Activated naive CD4-positive, alpha-beta T cell treated with anti-CD3 and anti-CD28 coated beads, Interleukin-2, amount 50 U/mL, for 72 hours (primary cell): ENCODE results near the gene GPC6. TPM values are rescaled to one million over a fixed set of nuclear protein-coding genes. Genes with fewer than 3 reads are reported as not detected.

Experiments used
- ATAC-seq, 2 donors: fragments of 150-1000 bp; cut with Tn5 transposase; 2 replicates each; pipeline ENCODE4 v1.10.0; 2021; ENCODE audit warnings: mild to moderate bottlenecking in 2 of 2, moderate library complexity in 2 of 2
- DNase-seq, 2 donors: peaks; one replicate each; pipeline ENCODE4 v3.0.0; 2021 to 2022; ENCODE audit warnings: low spot score in 2 of 2
- H3K27ac Mint-ChIP-seq, 2 donors: one replicate each; pipeline ENCODE4 v1.8.0; 2022; ENCODE audit warnings: mild to moderate bottlenecking in 2 of 2, mixed read lengths in 2 of 2
- H3K36me3 Mint-ChIP-seq, 2 donors: one replicate each; pipeline ENCODE4 v1.8.0; 2022; ENCODE audit warnings: mixed read lengths in 2 of 2
- H3K9me3 Mint-ChIP-seq, 2 donors: one replicate each; pipeline ENCODE4 v1.8.0; 2022; ENCODE audit warnings: mixed read lengths in 2 of 2
- total RNA-seq, 2 donors: library from RNA; stranded (reverse); gene quantifications; one replicate each; pipeline ENCODE4 v1.2.3, GENCODE V29; 2022

The GPC6 gene
- total RNA-seq, 2 donors from 2014 or later, result not detected

GRCh38 chr13:93716623-93717022 is 490.0 kb downstream of the GPC6 start:
- no peak for DNase-seq
- Mint-ChIP-seq H3K9me3 (peaks cover 25 to 27% of the 10 kb centered on the region in 2 donors), H3K27ac (no peak overlapping the region), H3K36me3 (peaks cover 0 to 14% of the 10 kb centered on the region in 2 donors)
- no peak for ATAC-seq

DNA sequence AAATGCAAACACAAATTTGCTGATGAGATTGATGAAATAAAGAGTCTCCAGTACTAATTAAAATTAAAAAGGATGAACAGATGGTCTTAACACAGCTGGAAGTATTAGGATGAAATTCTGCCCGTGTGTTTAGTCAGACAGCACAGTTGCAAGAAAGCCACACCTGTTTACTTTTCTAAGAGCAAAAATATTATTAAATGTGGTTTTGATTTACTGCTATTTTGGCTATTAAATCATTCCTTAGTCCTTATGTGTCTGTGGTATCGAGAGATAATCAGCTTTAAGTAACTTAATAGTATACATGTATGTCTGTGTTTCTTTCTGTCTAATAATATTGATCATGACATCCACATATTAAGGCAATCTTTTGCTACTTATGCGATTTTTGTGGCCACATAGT is 494.9 kb downstream of the GPC6 start:
- peaks cover 9 to 12% of the 10 kb centered on the region in 2 donors for H3K9me3 Mint-ChIP-seq
- no peak overlapping the region for H3K27ac Mint-ChIP-seq
- peaks cover 0 to 5% of the 10 kb centered on the region in 2 donors for H3K36me3 Mint-ChIP-seq
- no peak for DNase-seq
- no peak for ATAC-seq

GRCh38 chr13:93723316-93723715 is 496.7 kb downstream of the GPC6 start:
- DNase-seq, result no peak
- Mint-ChIP-seq H3K27ac (no peak overlapping the region), H3K9me3 (peaks cover 9% of the 10 kb centered on the region in 2 donors), H3K36me3 (peaks cover 0 to 5% of the 10 kb centered on the region in 2 donors)
- ATAC-seq, result no peak

- DNase-seq, result no peak
- no peak for ATAC-seq
- Mint-ChIP-seq H3K27ac (no peak overlapping the region), H3K36me3 (peaks cover 0 to 5% of the 10 kb centered on the region in 2 donors), H3K9me3 (peaks cover 9 to 12% of the 10 kb centered on the region in 2 donors)
Observed at GRCh38 chr13:93724187-93724586, 497.6 kb downstream of the GPC6 start.

- H3K27ac Mint-ChIP-seq, result no peak overlapping the region
Observed at GRCh38 chr13:93726173-93726957, 499.8 kb downstream of the GPC6 start.

DNA sequence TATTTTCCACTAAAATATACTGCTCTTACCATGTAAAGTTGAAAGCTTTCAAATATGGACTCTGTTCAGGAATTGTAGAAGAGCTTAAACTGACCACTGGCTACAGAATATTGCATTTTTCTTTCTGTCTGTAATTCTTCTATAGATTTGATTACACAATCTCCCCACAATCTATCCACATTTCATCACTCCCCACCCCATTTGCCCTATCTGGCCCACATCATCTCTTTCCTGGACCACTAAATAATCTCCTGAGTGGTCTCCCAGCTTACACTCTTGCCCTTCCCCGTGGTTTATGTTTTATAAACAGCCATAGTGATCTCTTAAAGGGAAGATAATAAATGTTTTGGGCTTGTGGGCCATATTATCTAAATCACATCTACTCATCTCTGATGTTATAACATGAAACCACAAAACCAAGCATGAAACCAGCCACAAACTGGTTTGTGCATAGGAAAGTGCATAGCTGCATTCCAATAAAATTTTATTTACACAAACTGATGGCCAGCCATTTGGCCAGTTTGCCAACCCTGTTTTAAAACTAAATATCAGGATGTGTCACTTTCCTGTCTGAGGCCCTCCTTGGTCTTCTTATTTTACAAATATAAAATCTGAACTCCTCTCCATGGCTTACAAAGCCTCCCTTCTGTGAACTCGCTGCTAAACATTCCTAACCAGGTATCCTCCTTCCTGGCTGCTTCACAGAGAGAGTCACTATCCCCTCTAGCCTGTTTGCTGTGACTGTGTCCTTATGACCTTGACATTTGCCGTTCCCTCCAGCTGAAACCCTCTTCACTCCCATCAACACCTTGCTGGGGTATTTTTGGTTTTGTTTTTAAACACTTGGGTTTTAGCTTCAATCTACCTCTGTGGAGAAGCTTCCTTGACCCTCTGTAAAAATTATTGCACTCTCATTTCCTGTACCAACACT is 500.9 kb downstream of the GPC6 start:
- no peak for ATAC-seq
- no peak overlapping the region for H3K27ac Mint-ChIP-seq
- DNase-seq, result no peak
- H3K36me3 Mint-ChIP-seq, result no peaks in the 10 kb centered on the region
- peaks cover 0 to 5% of the 10 kb centered on the region in 2 donors for H3K9me3 Mint-ChIP-seq

More at GRCh38 chr13:93726173-93726957, 499.8 kb downstream of the GPC6 start:
- no peak for DNase-seq
- H3K9me3 Mint-ChIP-seq, result peaks cover 0 to 5% of the 10 kb centered on the region in 2 donors
- H3K36me3 Mint-ChIP-seq, result no peaks in the 10 kb centered on the region
- no peak for ATAC-seq

- H3K9me3 Mint-ChIP-seq, result peaks cover 0 to 5% of the 10 kb centered on the region in 2 donors
- ATAC-seq (no peak), DNase-seq (no peak)
- no peaks in the 10 kb centered on the region for H3K36me3 Mint-ChIP-seq
- H3K27ac Mint-ChIP-seq, result no peak overlapping the region
Observed at GRCh38 chr13:93729383-93729782, 502.8 kb downstream of the GPC6 start.

DNA sequence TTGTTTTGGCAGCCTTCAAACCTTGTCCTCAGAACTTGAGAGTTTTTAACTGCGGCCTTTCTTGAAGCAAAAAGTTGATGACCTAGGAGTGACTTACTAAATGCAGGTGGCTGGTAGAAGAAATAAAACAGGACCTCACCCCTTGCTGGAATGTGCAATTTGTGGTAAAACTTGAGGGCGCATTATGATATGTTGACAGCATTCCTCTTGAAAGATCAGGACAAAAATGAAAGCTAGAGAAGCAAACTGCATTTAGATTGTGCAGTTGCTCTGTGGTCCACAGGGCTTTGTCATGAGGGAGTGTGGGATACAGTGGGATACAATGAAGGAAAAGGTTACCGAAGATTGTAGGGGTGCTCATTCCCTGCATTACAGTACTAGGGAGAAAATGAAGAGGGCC is 504.2 kb downstream of the GPC6 start:
- peaks cover 0 to 5% of the 10 kb centered on the region in 2 donors for H3K9me3 Mint-ChIP-seq
- H3K27ac Mint-ChIP-seq, result no peak overlapping the region
- no peak for DNase-seq
- no peak for ATAC-seq
- no peaks in the 10 kb centered on the region for H3K36me3 Mint-ChIP-seq

GRCh38 chr13:93732186-93732585 is 505.6 kb downstream of the GPC6 start:
- Mint-ChIP-seq H3K27ac (no peak overlapping the region), H3K9me3 (peaks cover 0 to 5% of the 10 kb centered on the region in 2 donors), H3K36me3 (no peaks in the 10 kb centered on the region)
- DNase-seq, result no peak
- ATAC-seq, result no peak

GRCh38 chr13:93736081-93736480 is 509.5 kb downstream of the GPC6 start:
- no peaks in the 10 kb centered on the region for H3K36me3 Mint-ChIP-seq
- H3K9me3 Mint-ChIP-seq, result no peaks in the 10 kb centered on the region
- DNase-seq (no peak), ATAC-seq (no peak)
- H3K27ac Mint-ChIP-seq, result no peak overlapping the region

- no peak overlapping the region for H3K27ac Mint-ChIP-seq
- DNase-seq (no peak), ATAC-seq (no peak)
- no peaks in the 10 kb centered on the region for H3K9me3 Mint-ChIP-seq
- H3K36me3 Mint-ChIP-seq, result no peaks in the 10 kb centered on the region
Observed at GRCh38 chr13:93736909-93737308, 510.3 kb downstream of the GPC6 start.

DNA sequence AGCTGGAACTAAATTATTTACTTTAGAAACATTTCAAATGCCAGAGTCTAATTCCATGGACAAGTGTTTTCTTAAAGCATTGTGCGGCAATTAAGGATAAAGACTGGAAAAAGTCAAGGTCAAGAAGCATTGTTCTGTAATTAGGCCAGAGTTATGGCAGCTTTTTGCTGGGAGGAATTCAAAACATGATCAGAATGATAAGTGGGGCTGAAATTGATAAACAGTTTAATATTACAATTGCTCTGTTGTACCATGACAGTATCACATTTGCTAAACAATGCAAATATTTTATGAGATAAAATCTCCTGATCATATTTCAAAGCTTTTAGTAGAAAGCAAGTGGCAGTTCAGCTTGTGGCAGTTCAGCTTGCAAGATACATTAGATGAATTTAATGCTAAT is 513.7 kb downstream of the GPC6 start:
- ATAC-seq, result no peak
- Mint-ChIP-seq H3K9me3 (peaks cover 0 to 5% of the 10 kb centered on the region in 2 donors), H3K27ac (no peak overlapping the region), H3K36me3 (peaks cover 0 to 4% of the 10 kb centered on the region in 2 donors)
- no peak for DNase-seq

- no peak overlapping the region for H3K27ac Mint-ChIP-seq
- DNase-seq (no peak), ATAC-seq (no peak)
- H3K9me3 Mint-ChIP-seq, result peaks cover 0 to 5% of the 10 kb centered on the region in 2 donors
- H3K36me3 Mint-ChIP-seq, result peaks cover 0 to 4% of the 10 kb centered on the region in 2 donors
Observed at GRCh38 chr13:93744033-93744432, 517.4 kb downstream of the GPC6 start.

DNA sequence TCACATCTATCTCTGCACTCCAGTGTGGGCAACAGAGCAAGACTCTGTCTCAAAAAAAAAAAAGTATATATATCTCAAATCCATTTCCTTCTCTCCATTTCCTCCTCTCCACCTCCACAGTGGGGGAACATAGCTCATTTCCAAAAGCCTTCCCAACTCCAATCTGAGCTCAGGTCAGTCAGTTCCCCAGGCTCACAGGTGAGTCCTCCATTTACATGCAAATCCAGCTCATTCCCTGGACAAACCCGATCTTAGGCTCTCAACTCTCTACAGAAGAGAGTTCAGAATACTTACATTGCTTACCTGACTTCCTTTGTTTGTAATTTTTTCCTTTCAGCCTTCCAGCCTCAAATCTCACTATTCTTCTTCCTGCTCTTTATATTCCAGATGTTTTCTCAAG is 518.3 kb downstream of the GPC6 start:
- Mint-ChIP-seq H3K27ac (no peak overlapping the region), H3K36me3 (peaks cover 0 to 4% of the 10 kb centered on the region in 2 donors), H3K9me3 (peaks cover 0 to 5% of the 10 kb centered on the region in 2 donors)
- DNase-seq (no peak), ATAC-seq (no peak)

- DNase-seq (no peak), ATAC-seq (no peak)
- H3K36me3 Mint-ChIP-seq, result peaks cover 0 to 4% of the 10 kb centered on the region in 2 donors
- H3K27ac Mint-ChIP-seq, result no peak overlapping the region
- H3K9me3 Mint-ChIP-seq, result peaks cover 0 to 5% of the 10 kb centered on the region in 2 donors
Observed at GRCh38 chr13:93745884-93746283, 519.3 kb downstream of the GPC6 start.

DNA sequence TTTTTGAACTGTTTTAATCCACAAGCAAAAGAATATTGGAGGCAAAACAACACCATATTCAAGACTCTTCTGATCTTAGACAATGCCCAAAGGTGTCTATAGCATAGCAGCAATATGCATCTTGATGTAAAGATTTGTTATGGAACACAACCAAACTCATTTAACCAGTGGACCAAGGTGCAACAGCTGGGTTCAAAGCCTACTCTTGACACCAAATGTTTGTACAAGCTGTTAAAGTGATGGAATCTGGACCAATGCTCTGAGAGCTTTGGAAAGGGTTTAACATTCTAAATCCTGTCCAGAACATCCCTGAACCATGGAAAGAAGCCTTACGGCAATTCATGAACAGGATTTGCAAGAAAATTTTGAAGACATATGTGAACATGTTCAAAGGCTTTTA is 520.0 kb downstream of the GPC6 start:
- H3K27ac Mint-ChIP-seq, result no peak overlapping the region
- peaks cover 0 to 4% of the 10 kb centered on the region in 2 donors for H3K36me3 Mint-ChIP-seq
- no peak for DNase-seq
- H3K9me3 Mint-ChIP-seq, result peaks cover 0 to 5% of the 10 kb centered on the region in 2 donors
- ATAC-seq, result no peak

- Mint-ChIP-seq H3K27ac (no peak overlapping the region), H3K9me3 (no peaks in the 10 kb centered on the region), H3K36me3 (no peaks in the 10 kb centered on the region)
- DNase-seq (no peak), ATAC-seq (no peak)
Observed at GRCh38 chr13:93750676-93751075, 524.1 kb downstream of the GPC6 start.
